Uterus (tissue), 4 donors: Measurements from ENCODE around the gene LINC01488. TPM values are rescaled to one million over a fixed set of nuclear protein-coding genes. Genes with fewer than 3 reads are reported as not detected.

Source experiments
- DNase-seq, 2 donors: peaks; one replicate each; pipeline ENCODE4 v3.0.0-alpha.2; 2019 to 2020
- H3K27ac ChIP-seq, 2 donors: fragments of 200-600 bp; sonication (generic); 1 replicate in 1 of 2; 2 replicates in 1 of 2; pipeline ENCODE4 v1.5.1; 2016 to 2018
- H3K27me3 ChIP-seq, 2 donors: fragments of 200-600 bp; sonication (generic); one replicate each; pipeline ENCODE4 v1.5.1; 2018 to 2019; ENCODE audit warnings: control low read depth in 1 of 2
- H3K36me3 ChIP-seq, 2 donors: fragments of 200-600 bp; sonication (generic); one replicate each; pipeline ENCODE4 v1.5.1; 2019; ENCODE audit warnings: control low read depth in 1 of 2
- H3K4me1 ChIP-seq, 2 donors: fragments of 200-600 bp; sonication (generic); one replicate each; pipeline ENCODE4 v1.5.1; 2018 to 2019; ENCODE audit warnings: control low read depth in 1 of 2
- H3K4me3 ChIP-seq, 2 donors: fragments of 200-600 bp; sonication (generic); 1 replicate in 1 of 2; 2 replicates in 1 of 2; pipeline ENCODE4 v1.5.1; 2018 to 2019; ENCODE audit warnings: mild to moderate bottlenecking in 1 of 2
- H3K9me3 ChIP-seq, 2 donors: fragments of 200-600 bp; sonication (generic); one replicate each; pipeline ENCODE4 v1.5.1; 2019; ENCODE audit warnings: control low read depth in 1 of 2
- POLR2A ChIP-seq, 2 donors: fragments of 450-650 bp; IDR thresholded peaks; one replicate each; pipeline ENCODE4 v1.6.1; 2016; ENCODE audit warnings: antibody characterized with exemption in 2 of 2, mild to moderate bottlenecking in 1 of 2, moderate library complexity in 1 of 2
- intact Hi-C: fragments of 100-400 bp; cut with DNase I; formaldehyde crosslinking; loops from one replicate; pipeline ENCODE4 v1.15.1; 2023; ENCODE audit warnings: low total_unique reads
- total RNA-seq, 4 donors: library from RNA; depleted of rRNA in 3 of 4; stranded (reverse); fragments of >200 nt in 3 of 4; gene quantifications; one replicate each; pipeline versions ENCODE4 v1.1.0 to v1.2.4, GENCODE V29; 2014 to 2023
- TF ChIP-seq, protein P1 (sequence below), 4 experiments: fragments of 200-600 bp in 2 of 4; fragments of 450-650 bp in 2 of 4; sonication (generic) in 2 of 4; IDR thresholded peaks; one replicate each; pipeline ENCODE4 v1.5.1; 2016 to 2019; ENCODE audit warnings: antibody characterized with exemption in 4 of 4, mild to moderate bottlenecking in 2 of 4, moderate library complexity in 1 of 4
- donor health status: DM: yes; HTN: yes; CAD: no.

Gene LINC01488
- total RNA-seq, 4 donors from 2014 or later = not detected

DNA sequence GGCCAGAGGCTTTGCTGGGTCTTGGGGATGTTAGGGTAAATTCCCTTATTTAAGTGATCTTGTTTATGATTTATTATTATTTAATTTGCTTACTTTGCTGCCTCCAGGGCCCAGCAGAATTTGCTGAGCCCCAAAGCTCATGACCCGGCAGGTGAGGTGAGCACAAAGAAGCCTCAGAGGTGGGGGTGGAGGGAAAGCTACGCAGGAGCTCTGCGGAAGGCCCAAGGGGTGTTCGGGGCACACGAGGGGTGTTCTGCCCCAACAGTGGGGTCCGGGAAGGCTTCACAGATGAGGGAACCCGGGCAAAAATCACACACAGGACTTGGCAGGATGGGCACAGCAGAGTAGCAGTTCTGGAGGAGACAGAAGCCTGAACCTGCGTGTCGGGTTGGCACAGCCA is 6.7 kb upstream of the LINC01488 start:
- Histone ChIP-seq H3K36me3 (no peaks in the 10 kb centered on the region), H3K27ac (no peak overlapping the region), H3K4me3 (no peak overlapping the region), H3K9me3 (no peaks in the 10 kb centered on the region), H3K27me3 (no peaks in the 10 kb centered on the region), H3K4me1 (peaks cover 0 to 6% of the 10 kb centered on the region in 2 donors)
- intact Hi-C loops = no loop called here
- no peak for DNase-seq
- TF ChIP-seq, protein P1, sequence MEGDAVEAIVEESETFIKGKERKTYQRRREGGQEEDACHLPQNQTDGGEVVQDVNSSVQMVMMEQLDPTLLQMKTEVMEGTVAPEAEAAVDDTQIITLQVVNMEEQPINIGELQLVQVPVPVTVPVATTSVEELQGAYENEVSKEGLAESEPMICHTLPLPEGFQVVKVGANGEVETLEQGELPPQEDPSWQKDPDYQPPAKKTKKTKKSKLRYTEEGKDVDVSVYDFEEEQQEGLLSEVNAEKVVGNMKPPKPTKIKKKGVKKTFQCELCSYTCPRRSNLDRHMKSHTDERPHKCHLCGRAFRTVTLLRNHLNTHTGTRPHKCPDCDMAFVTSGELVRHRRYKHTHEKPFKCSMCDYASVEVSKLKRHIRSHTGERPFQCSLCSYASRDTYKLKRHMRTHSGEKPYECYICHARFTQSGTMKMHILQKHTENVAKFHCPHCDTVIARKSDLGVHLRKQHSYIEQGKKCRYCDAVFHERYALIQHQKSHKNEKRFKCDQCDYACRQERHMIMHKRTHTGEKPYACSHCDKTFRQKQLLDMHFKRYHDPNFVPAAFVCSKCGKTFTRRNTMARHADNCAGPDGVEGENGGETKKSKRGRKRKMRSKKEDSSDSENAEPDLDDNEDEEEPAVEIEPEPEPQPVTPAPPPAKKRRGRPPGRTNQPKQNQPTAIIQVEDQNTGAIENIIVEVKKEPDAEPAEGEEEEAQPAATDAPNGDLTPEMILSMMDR (IDR thresholded peaks at IDR 0.05) = no peak
- no peak for TF ChIP-seq POLR2A (IDR thresholded peaks at IDR 0.05)

DNA sequence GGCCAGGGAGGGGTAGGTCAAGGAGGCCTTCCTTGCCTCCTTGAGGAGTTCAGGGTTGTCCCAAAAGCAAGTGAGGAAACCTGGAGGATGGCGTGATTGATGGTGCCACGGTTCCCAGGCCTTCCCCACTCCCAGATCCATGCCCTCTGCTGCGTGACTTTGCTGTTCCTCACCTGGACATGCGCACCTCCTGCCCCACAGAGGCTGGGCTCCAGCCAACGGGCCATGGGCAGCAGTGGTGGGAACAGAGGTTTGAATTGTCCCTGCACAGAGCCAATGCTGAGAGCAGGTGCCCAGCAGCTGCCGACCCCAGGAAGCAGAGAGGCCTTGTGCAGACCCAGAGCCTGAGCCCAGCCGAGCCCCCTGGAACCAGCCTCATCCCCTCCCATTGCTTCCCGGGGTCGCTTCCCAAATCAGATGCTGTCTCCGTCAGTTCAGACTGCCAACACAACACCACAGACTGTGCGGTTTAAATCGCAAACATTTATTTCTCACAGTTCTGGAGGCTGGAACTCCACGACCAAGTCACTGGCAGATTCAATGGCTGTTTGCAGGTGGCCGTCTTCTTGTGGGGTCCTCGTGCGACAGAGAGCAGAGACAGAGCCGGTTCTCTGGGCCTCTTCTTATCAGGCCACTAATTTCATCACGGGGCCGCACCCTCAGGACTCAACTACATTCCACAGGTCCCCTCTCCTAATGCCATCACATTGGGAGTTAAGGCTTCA is 6.2 kb upstream of the LINC01488 start:
- intact Hi-C loops = no loop called here
- Histone ChIP-seq H3K36me3 (no peaks in the 10 kb centered on the region), H3K27ac (no peak overlapping the region), H3K4me1 (peaks cover 0 to 6% of the 10 kb centered on the region in 2 donors), H3K9me3 (no peaks in the 10 kb centered on the region), H3K27me3 (no peaks in the 10 kb centered on the region), H3K4me3 (no peak overlapping the region)
- no peak for DNase-seq
- no peak for TF ChIP-seq POLR2A (IDR thresholded peaks at IDR 0.05)
- TF ChIP-seq, protein P1 (IDR thresholded peaks at IDR 0.05) = no peak

DNA sequence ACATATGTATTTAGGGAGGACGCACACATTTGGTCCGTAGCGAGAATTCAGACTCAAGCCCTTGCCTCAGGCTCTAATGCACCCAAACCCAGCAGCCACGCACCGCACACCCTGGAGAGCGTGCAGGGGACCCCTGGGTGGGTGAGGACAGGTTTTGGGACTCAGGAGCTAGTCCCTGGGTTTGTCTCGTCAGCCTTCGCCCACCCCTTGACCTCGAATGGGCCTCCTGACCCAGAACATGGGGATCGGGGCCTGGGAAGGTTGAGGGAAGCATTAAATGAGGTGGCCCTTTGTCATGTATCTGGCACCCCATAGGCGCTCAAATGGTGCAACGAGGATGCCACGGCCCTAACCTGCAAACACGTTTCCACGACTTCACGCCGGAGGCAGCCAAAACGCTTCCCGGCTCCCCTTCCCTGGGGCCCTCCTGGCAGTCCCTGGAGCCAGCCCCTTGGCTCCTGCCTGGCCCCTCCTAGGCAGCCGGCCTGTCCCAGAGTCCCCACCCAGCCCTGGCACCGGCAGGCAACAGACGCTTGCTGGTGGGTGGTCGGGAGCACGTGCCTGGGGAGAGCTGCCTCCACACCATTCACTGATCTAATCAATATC is 5.5 kb upstream of the LINC01488 start:
- DNase-seq = no peak
- TF ChIP-seq, protein P1 (IDR thresholded peaks at IDR 0.05) = no peak
- TF ChIP-seq POLR2A (IDR thresholded peaks at IDR 0.05) = no peak
- H3K36me3 ChIP-seq = no peaks in the 10 kb centered on the region
- no peaks in the 10 kb centered on the region for H3K9me3 ChIP-seq
- intact Hi-C loops = no loop called here
- H3K4me3 ChIP-seq = no peak overlapping the region
- H3K4me1 ChIP-seq = peaks cover 0 to 6% of the 10 kb centered on the region in 2 donors
- H3K27ac ChIP-seq = no peak overlapping the region
- no peaks in the 10 kb centered on the region for H3K27me3 ChIP-seq

DNA sequence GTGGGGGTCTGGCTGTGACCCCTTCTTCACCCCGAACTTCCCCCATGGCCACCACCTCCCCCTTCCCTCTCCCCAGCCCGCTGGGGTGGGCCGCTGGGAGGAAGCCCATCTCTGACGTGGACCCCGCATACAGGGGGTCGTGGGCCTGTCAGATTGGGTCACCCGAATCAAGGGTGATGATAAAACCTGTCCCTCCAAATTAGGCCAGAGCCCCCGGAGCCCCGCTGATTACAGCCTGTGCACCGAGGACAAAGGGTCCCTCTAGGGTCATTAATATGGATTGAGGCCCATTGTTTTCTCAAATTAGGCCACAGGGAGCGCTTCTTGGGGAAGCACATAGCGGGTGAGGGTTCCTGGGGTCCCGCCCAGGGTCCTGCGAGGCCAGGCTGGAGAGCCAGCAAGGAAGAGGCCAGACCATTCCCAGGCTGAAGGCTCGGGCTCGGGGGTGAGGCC is 4.9 kb upstream of the LINC01488 start:
- H3K36me3 ChIP-seq = no peaks in the 10 kb centered on the region
- H3K9me3 ChIP-seq = no peaks in the 10 kb centered on the region
- no peaks in the 10 kb centered on the region for H3K27me3 ChIP-seq
- intact Hi-C loops = no loop called here
- TF ChIP-seq, protein P1 (IDR thresholded peaks at IDR 0.05) = no peak
- TF ChIP-seq POLR2A (IDR thresholded peaks at IDR 0.05) = no peak
- DNase-seq = no peak
- H3K4me3 ChIP-seq = no peak overlapping the region
- H3K27ac ChIP-seq = no peak overlapping the region
- H3K4me1 ChIP-seq = peaks cover 0 to 3% of the 10 kb centered on the region in 2 donors

DNA sequence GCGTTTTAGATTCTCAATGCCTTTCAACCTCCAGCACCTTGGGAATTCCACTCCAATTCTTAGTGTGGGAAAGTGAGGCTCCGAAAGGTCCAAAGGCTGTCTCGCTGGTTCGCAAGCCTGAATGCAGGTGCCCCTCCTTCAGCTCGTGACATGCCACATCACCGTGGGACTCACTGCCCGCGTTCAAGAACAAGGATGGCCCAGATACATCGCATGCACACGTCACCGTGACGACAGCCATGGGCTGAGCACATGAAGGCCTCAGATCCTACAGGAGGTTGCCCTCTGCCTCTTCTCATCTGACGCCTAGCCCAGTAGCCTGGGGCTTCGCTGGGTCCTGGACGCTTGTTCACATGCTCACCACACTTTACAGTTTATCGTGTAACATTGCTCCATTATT is 4.4 kb upstream of the LINC01488 start:
- H3K4me1 ChIP-seq = no peaks in the 10 kb centered on the region
- no peak overlapping the region for H3K27ac ChIP-seq
- intact Hi-C loops = no loop called here
- no peaks in the 10 kb centered on the region for H3K9me3 ChIP-seq
- no peak for DNase-seq
- TF ChIP-seq POLR2A (IDR thresholded peaks at IDR 0.05) = no peak
- TF ChIP-seq, protein P1 (IDR thresholded peaks at IDR 0.05) = no peak
- H3K27me3 ChIP-seq = no peaks in the 10 kb centered on the region
- no peaks in the 10 kb centered on the region for H3K36me3 ChIP-seq
- no peak overlapping the region for H3K4me3 ChIP-seq
